Body of pancreas (tissue), 4 donors: ENCODE results near the gene TPD52L2. TPM values are rescaled to one million over a fixed set of nuclear protein-coding genes. Genes with fewer than 3 reads are reported as not detected.

ENCODE experiments used
- ATAC-seq: fragments of 150-250 bp; one replicate; pipeline ENCODE4 v1.9.1; 2016
- DNase-seq, 4 donors: peaks; one replicate each; pipeline ENCODE4 v3.0.0-alpha.2; 2019
- H3K27ac ChIP-seq, 4 donors: fragments of 200-600 bp; sonication (generic); 1 replicate in 3 of 4; 2 replicates in 1 of 4; pipeline versions ENCODE4 v1.5.1 to v1.6.1; 2016 to 2019; ENCODE audit warnings: mild to moderate bottlenecking in 1 of 4, mixed read lengths in 1 of 4, moderate library complexity in 1 of 4
- H3K27me3 ChIP-seq, 2 donors: fragments of 200-600 bp; sonication (generic); one replicate each; pipeline ENCODE4 v1.6.0; 2016; ENCODE audit warnings: mild to moderate bottlenecking in 1 of 2
- H3K36me3 ChIP-seq, 2 donors: fragments of 200-600 bp; sonication (generic); replicated peaks in 1 of 2; 2 replicates each; pipeline ENCODE4 v1.5.1; 2016; ENCODE audit warnings: low read depth in 2 of 2; ENCODE audit not compliant: insufficient read depth in 1 of 2
- H3K4me1 ChIP-seq: fragments of 200-600 bp; sonication (generic); one replicate; pipeline ENCODE4 v1.6.0; 2016
- H3K4me3 ChIP-seq, 2 donors: fragments of 200-600 bp; sonication (generic); 1 replicate in 1 of 2; 2 replicates in 1 of 2; pipeline ENCODE4 v1.5.1; 2016 to 2019
- H3K9me3 ChIP-seq, 3 donors: fragments of 200-600 bp; sonication (generic); 1 replicate in 2 of 3; 2 replicates in 1 of 3; pipeline ENCODE4 v1.5.1; 2016
- CTCF ChIP-seq, 7 experiments: fragments of 450-650 bp in 4 of 7; fragments of 200-600 bp in 3 of 7; sonication (generic) in 3 of 7; IDR thresholded peaks; one replicate each; pipeline ENCODE4 v1.5.1; 2016 to 2019; ENCODE audit warnings: antibody characterized with exemption in 7 of 7
- POLR2A ChIP-seq, 3 donors: fragments of 450-650 bp; IDR thresholded peaks; one replicate each; pipeline ENCODE4 v1.6.1; 2016; ENCODE audit warnings: antibody characterized with exemption in 3 of 3, mild to moderate bottlenecking in 2 of 3
- WGBS, 2 donors: methylation state at CpG; one replicate each; pipeline ENCODE4 v1.1.5; 2017; 5-methylcytosine and 5-hydroxymethylcytosine counted together
- intact Hi-C: fragments of 100-400 bp; cut with DNase I; formaldehyde crosslinking; loops from one replicate; pipeline ENCODE4 v1.15.1; 2023
- total RNA-seq, 2 donors: library from RNA; depleted of rRNA; stranded (reverse); fragments of >200 nt; gene quantifications; one replicate each; pipeline ENCODE4 v1.1.0, GENCODE V29; 2016

Gene TPD52L2
- total RNA-seq, 2 donors from 2014 or later: 31.4 to 47.1 TPM

DNA sequence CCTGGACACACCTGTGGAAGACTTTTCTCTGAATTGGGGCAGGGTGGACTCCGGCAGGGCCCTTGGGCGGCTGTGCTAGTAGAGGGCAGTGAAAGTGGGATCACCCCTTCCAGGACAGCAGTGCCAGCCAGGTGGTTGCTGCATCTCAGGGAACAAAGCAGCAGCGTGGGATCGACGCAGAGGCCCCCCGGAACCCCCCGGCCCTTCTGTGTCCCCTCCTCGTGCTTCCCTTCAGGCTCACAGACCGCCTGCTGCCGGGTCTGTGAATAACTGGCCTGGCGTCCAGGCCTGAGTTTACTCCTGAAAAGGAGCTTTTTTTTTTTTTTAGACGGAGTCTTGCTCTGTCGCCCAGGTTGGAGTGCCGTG is 21.0 kb downstream of the TPD52L2 start:
- Histone ChIP-seq H3K36me3 (peaks cover 6 to 22% of the 10 kb centered on the region in 2 donors), H3K27me3 (no peaks in the 10 kb centered on the region), H3K9me3 (no peaks in the 10 kb centered on the region), H3K4me3 (no peak overlapping the region), H3K27ac (no peak overlapping the region), H3K4me1 (no peaks in the 10 kb centered on the region)
- no peak for ATAC-seq
- no peak for DNase-seq
- WGBS, 2 donors: 98 to 99% methylated on average over 14 of the region's 14 CpGs
- TF ChIP-seq POLR2A (IDR thresholded peaks at IDR 0.05): no peak
- intact Hi-C loops: no loop called here

DNA sequence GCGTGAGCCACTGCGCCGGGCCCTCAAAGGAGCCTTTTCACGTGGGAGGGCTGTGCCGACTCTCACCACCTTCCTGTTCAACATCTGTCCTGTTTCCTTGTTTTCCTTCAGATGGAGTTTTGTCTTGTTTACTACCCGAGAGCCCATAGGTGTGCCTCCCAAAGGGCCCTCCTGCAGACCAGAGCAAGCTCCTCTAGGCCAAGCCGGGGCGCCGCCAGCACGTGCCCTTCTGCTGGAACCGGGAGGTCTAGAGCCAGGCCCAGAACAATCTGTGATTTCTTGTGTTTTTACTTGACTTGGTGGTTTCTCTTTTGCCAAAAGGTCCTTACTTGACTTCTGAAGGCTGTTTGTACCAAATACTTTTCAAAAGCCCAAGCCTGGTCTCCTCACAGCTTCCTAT is 21.9 kb downstream of the TPD52L2 start:
- 87 to 94% methylated on average over 11 of the region's 11 CpGs for WGBS, 2 donors
- Histone ChIP-seq H3K9me3 (no peaks in the 10 kb centered on the region), H3K4me3 (no peak overlapping the region), H3K27ac (no peak overlapping the region), H3K27me3 (no peaks in the 10 kb centered on the region), H3K36me3 (peaks cover 6 to 22% of the 10 kb centered on the region in 2 donors), H3K4me1 (no peaks in the 10 kb centered on the region)
- no peak for ATAC-seq
- DNase-seq: no peak
- intact Hi-C loops: no loop called here
- no peak for TF ChIP-seq CTCF (IDR thresholded peaks at IDR 0.05)
- TF ChIP-seq POLR2A (IDR thresholded peaks at IDR 0.05): no peak

DNA sequence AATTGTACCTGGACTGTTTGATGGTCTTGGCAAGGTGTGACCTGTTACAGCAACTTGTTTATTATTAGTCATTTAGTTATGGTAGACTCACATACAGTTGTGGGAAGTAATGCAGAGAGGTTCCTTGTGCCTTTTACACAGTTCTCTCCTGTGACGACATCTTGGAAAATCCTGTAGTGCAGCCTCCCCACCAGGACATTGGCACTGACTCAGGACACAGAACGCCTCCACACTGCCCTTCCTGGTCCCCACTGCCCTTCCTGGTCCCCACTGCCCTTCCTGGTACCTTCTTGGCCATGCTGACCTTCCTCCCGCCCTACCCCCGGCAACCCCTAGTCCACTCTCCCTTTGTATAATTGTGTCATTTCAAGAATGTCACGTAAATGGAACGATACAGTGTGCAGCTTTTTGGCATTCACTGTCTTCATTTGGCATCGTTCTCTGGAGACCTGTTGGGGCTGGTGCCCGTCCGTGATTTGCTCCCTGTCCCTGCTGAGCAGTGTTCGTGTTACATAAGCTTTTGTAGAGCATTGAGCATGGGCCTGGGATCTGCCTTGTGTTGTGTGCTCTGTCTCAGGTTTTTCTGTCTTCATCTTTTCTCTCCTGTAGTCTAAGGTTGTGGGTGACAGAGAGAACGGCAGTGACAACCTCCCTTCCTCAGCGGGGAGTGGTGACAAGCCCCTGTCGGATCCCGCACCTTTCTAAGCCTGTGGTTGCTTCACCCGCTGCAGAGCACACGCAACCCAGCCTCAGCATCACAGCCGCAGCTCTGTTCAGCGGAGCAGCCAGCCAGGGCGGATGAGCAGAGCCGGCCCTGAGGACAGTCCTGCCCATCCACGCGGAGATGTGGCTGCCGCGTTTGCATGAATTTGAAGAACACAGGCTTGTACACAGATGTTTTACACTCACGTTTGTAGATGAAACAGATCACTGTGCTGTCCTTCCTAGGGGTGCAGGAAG is 24.5 kb downstream of the TPD52L2 start:
- intact Hi-C loops: no loop called here
- H3K9me3 ChIP-seq: no peaks in the 10 kb centered on the region
- TF ChIP-seq POLR2A (IDR thresholded peaks at IDR 0.05): no peak
- TF ChIP-seq CTCF (IDR thresholded peaks at IDR 0.05): no peak
- DNase-seq (no peak), ATAC-seq (no peak)
- WGBS, 2 donors: 87 to 89% methylated on average over 22 to 25 of the region's 25 CpGs
- peaks cover 8% of the 10 kb centered on the region for H3K4me1 ChIP-seq
- H3K4me3 ChIP-seq: no peak overlapping the region
- H3K27me3 ChIP-seq: no peaks in the 10 kb centered on the region
- peaks cover 6% of the 10 kb centered on the region in 2 donors for H3K36me3 ChIP-seq
- no peak overlapping the region for H3K27ac ChIP-seq

DNA sequence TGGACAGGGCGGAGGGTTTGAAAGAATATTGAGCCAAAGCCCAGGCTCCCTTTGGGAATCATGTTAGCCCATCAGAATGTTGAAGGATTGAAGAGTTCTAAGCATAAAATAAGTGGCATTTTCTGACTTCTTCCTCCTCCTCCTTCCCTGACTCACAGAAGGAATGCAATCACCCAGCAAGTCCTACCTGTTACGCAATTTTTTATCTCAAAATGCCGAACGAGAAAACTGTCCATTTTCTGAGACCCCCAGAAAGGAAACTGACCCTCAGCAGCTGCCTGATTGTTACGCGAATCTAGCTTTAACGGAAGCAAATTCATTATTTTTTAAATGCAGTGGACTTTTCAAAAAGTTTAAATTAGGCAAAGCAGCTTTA is 25.1 kb downstream of the TPD52L2 start:
- intact Hi-C loops: no loop called here
- no peak for TF ChIP-seq CTCF (IDR thresholded peaks at IDR 0.05)
- TF ChIP-seq POLR2A (IDR thresholded peaks at IDR 0.05): no peak

GRCh38 chr20:63890616-63891015 is 25.5 kb downstream of the TPD52L2 start:
- Histone ChIP-seq H3K4me1 (peaks cover 8% of the 10 kb centered on the region), H3K27me3 (no peaks in the 10 kb centered on the region), H3K4me3 (no peak overlapping the region), H3K27ac (no peak overlapping the region), H3K36me3 (peaks cover 6% of the 10 kb centered on the region in 2 donors), H3K9me3 (no peaks in the 10 kb centered on the region)
- 81 to 86% methylated on average over 7 of the region's 7 CpGs for WGBS, 2 donors
- DNase-seq (no peak), ATAC-seq (no peak)
- TF ChIP-seq POLR2A (IDR thresholded peaks at IDR 0.05) (no peak), CTCF (IDR thresholded peaks at IDR 0.05) (no peak)
- intact Hi-C loops: no loop called here

More for the DNA sequence above, 25.1 kb downstream of the TPD52L2 start:
- DNase-seq: no peak
- Histone ChIP-seq H3K4me3 (no peak overlapping the region), H3K36me3 (peaks cover 6% of the 10 kb centered on the region in 2 donors), H3K27ac (no peak overlapping the region), H3K9me3 (no peaks in the 10 kb centered on the region), H3K27me3 (no peaks in the 10 kb centered on the region), H3K4me1 (peaks cover 8% of the 10 kb centered on the region)
- ATAC-seq: no peak
- 75 to 86% methylated on average over 7 of the region's 7 CpGs for WGBS, 2 donors
